ENCODE data around the gene ATP8B3.

DNA sequence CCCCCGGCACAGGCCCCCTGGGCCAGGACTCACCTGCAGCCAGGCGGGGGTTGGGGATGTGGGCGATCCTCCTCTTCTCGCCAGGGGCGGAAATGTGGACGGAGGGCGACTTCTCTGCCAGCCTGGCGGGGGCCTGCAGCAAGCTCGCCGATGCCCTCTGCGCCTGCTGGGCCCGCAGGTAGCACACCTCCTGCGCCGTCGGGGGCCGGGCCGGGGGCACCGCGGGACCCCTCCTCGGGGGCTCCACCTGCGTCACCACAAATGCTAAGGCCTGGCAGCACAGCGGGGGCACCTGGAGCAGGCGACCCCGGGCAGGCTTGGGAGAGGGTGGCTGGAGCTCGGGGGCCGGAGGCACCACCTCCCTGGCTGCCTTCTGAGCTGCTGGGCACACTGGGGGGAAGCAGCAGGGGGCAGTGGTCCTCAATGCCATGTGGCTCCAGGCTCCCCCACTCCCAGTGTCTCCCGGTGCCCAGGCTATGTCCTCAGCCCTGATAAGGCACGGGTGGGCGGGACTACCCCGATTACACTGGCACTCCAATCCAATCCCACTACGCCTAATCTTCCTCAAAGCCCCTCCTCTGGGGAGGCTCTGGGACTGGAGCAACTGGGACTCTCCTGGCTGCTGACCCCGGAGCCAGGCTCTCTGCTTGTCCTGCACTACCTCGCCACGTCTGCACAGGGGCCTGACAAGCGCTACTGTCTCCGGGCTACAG is 11.6 kb upstream of the ATP8B3 start:
- TF ChIP-seq, protein P1, sequence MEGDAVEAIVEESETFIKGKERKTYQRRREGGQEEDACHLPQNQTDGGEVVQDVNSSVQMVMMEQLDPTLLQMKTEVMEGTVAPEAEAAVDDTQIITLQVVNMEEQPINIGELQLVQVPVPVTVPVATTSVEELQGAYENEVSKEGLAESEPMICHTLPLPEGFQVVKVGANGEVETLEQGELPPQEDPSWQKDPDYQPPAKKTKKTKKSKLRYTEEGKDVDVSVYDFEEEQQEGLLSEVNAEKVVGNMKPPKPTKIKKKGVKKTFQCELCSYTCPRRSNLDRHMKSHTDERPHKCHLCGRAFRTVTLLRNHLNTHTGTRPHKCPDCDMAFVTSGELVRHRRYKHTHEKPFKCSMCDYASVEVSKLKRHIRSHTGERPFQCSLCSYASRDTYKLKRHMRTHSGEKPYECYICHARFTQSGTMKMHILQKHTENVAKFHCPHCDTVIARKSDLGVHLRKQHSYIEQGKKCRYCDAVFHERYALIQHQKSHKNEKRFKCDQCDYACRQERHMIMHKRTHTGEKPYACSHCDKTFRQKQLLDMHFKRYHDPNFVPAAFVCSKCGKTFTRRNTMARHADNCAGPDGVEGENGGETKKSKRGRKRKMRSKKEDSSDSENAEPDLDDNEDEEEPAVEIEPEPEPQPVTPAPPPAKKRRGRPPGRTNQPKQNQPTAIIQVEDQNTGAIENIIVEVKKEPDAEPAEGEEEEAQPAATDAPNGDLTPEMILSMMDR (IDR thresholded peaks at IDR 0.05): no peak
- TF ChIP-seq POLR2A (IDR thresholded peaks at IDR 0.05): no peak

All from Peyer's patch (tissue), 4 donors.